Kasumi-1 (cell line): ENCODE measurements around the gene ADSL.

Experiments used
- DNase-seq, 2 experiments: peaks; one replicate each; lab custom pipeline; 2025; lab: John Stamatoyannopoulos, UW

Gene ADSL

DNA sequence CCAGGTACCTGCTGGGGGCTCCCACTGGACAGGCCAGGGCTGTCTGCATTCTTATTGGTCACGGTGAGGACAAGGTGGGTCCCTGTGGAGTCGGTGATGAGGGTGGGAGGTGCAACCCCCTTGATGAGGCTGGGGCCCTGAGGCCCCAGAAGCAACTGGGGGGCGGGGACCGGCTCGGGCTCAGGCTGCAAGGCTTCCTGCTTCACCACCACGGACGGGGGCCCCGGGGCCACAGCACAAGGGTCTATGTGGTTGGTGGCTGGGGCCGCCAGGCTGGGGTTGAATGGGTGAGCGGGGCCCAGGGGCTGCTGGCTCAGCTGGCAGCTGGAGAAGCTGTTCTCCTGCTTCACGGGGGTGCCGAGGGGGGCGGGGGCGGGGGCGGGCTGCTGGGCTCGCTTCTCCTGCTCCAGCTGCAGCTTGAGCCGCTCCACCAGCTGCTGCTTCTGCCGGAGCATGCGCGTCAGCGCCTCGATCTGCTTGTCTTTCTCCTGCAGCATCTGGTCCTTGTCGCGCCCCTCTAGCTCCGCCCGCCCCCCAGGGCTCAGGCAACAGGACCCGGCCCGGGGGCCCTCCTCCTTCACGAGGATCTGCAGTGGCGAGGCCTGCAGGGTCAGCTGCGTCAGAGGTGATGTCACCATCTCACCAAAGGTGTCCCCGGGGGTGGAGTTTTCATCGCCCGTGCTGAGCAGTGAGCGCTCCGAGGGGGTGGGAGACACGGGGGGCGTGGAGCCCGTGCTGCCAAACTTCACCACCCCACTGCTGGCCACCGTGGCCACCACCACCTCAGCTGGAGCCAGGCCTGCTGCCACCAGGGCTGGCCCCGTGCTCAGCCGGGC, 72.3 kb downstream of the ADSL start:
- DNase-seq = peak; percentile 58 to 79

DNA sequence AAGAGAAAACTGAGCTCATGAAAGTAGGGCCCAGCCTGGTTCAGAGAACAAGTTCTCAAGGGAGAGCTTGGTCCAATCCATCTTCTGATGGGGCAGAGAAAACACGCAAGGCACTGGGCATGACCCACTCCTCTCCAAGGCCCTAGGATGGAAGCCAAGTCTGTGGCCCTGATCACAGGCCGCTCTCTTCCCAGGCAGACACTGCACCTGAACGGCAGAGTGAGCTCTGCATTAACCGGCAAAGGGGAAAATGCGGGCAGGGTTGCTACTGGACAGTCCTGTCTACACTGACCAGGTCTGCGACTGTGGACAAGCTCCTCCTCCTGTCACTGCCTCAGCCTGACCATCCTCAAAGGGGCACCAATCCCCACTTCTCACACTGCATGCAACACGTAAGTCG, 73.4 kb downstream of the ADSL start:
- DNase-seq = no peak

DNA sequence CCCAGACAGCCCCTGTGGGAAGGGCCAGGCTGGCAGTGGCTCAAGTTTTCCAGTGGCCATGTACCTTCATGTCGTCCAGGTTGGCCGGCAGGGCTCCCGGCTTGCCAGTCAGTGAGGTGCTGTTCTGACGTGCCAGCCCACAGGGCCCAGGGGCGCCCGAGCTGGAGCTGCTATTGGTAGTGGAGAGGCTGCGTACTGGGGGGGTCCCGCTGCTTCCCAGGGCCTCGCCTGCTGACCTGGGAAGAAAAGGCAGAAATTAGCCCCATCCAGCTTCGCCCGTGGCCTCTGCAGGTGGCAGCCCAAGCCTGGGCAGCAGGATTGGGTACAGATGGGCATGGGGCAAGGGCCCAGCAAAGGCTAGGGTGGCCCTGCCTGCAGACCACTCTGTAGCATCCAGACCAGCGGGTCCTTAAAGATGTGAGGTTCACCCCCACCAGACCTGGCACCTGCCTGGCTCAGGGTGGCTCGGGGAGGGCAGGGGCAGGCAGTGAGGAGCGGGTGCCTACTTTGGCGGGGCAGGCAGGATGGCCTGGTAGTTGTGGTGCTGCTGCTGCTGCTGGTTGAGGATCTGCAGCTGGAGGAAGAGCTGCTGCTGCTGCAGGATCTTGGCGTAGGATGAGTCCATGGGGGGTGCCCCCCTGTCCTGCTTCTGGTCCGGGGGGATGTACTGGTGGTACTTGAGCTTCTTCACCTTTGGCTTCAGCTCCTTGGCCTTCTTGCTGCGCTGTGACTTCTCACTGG, 74.2 kb downstream of the ADSL start:
- no peak for DNase-seq

DNA sequence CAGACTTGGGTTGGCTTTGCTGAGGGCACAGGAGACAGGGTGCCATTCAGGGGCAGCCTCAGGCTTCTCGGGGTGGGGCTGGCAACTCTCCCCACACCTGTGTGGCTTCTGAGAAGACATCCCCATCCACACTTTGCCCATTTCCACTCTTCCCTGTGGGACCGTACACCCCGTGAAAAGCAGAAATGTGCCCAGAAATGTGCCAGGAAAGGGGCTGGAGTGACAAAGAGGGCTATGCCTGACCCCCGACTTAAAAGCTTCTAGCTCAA, 74.7 kb downstream of the ADSL start:
- no peak for DNase-seq

DNA sequence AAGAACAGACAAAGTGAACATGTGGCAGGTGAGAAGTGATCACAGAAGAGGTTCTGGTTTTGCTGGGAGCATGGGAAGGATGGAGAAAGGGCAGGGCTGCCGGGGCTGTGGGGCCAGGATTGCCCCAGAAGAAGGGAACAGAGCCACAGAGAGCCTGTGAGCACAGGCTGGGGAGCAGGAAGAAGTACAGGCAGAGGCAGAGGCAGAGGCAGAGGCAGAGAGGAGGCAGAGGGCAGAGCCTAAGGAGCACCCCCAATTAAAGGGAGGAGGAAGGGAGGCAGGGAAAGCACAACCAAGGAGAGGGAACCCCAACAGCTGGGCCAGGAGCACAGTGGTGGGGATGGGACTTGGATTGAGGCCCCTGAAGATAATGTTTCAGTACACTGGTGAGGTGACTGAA, 75.6 kb downstream of the ADSL start:
- DNase-seq = no peak

DNA sequence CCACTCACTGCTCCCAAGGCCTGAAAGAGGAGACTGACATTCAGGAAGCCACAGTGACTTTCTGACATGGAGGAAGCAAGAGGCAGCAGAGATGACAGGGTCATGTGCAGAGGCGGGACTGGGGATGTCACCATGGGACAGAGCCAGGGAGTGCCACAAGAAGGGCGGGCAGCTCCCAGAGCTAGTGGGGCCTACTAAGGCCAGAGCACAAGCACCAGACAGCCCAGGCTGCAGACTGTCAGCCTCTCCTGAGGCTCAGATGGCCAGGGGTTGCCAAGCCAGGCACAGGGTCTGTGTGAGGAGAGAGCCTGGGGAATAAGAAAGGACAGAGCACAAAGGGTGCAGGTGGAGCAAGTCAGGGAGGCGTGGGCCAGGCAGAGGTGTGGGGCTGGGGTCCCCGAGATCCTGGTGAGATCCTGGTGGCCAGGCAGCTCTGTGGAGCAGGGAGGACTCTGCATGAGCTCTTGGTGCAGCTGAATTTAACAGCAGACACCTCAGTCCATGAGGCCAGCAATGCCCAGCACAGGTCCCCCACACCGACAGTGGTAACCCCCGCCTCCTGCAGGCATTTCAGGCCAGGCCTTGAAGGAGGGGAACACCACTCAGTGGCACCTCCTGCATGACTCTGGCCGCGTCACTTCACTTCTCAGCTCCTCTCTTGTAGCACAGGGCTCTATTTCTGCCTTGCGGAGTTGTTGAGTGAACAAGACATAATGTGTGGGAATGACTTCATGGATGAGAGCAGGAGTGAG, 76.4 kb downstream of the ADSL start:
- DNase-seq = peak; percentile 48 to 66

DNA sequence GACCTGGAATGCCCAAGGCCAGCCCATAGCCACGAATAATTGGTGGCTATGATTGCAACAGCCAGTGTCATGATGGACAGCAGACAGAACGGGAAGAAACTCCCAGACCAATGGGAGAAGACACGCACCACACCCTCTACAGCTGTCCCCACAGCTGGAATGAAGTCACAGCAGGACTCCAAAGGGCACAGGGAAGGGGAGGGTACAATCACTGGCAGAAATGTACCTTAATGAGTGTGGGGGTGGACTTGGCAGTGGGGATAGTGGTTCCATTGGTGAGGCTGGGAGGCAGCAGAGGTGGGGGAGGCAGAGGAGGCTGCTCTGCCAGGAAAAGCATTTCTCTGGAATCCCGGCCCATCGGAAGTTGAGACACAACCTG, 77.0 kb downstream of the ADSL start:
- DNase-seq = no peak

DNA sequence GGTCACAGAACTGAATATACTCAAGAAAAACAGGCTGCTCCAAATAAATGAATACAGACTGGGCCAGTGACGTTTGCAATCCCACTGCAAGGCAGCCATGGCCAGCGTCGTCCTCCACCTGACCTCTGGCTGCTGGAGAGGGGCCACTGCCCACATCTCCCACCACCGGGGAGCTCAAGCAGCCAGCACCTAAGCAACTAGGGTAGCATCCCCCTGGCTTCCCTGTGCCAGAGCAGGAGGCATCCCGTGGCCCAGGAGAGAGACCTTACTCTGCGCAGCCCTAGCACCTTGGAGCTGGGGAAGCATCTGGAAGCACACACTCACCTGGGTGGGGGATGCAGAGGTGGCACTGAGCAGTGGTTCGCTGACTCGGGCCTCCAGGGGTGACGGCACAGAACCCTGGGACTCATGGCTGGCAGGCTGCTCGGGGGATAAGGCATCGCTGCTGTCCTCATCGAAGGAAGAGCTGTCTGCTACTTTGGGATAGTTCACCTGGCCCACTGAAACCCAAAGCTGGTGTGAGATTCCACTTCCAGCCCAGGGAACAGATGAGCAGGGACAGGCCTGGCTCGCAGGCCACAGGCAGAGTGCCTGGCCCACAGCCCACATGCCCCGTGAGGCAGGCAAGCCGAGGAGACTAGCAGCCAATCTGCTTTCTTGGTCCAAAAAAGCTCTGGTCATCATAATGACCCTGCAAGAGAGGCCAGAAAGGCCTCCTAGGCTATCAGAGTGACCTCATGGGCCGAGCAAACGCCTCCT, 77.8 kb downstream of the ADSL start:
- no peak for DNase-seq

DNA sequence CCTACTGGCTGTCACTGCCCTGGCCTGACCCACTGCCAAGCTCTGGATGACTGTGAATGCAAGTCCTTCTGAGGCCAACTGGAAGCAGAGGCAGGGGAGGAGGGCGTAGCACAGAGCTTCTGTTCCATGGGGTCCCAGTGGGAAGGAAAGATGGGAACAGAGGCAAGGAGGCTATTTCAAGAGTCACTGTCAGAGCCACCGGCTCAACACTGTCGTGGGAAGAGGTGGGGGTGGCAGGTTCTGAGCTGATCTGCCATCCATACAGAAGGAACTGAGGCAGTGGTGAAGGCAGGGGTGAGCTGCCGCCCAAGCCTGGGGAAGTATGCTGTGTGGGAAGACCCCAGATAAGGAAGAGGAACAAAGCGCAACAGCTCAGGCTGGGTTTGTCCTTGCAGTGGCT, 78.8 kb downstream of the ADSL start:
- DNase-seq = peak; percentile 31 to 33

DNA sequence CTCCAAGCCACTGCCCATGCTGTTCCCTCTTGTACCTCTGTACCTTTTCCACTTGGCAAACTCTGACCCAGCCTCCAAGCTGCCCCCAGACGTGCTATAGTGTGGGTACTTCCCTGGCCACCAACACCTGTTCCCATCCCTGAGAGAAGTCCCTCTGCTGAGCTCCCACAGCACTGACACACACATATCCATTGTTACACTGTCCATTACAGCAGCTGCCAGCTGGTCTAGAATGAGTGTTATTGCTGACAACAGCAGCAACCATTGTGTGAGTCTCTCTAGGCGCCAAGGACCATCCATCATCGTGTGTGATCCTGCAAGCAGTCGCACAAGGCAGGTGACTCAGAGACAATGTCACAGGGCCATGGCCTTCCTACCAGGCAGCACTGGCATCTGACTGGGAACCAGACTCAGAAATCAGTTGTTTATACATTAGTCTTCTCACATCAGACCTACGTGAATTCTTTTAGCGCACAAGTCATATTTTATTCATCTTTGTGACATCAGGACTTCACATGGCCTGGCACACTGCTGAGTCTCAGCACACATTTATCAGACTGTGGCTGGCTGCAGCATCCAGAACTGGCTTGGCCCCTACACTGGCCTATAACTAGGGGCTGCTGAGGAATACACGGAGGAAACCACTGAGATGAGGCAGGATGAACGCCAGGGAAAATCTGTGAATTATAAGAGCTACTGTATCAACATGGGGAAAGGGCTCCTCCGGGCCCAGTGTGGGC, 80.5 kb downstream of the ADSL start:
- DNase-seq = no peak

DNA sequence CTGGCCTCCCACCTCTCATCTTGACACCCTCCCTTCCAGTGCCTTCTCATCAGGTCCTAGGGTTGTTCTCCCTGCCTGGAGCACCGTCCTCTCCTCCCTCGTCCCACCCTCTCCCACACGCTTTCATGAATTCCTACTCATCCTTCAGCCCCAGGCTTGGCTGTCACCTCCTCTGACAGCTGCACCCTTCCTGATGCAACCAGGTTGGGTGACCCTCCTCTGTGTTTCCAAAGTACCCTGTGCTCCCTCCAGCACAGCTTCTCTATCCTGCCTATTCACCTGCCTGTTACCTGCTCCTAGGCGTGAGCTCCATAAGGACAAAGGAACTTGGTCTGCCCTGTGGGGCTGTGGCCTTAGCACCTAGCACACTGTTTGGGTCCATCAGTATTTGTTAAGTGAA, 82.5 kb downstream of the ADSL start:
- DNase-seq = no peak

DNA sequence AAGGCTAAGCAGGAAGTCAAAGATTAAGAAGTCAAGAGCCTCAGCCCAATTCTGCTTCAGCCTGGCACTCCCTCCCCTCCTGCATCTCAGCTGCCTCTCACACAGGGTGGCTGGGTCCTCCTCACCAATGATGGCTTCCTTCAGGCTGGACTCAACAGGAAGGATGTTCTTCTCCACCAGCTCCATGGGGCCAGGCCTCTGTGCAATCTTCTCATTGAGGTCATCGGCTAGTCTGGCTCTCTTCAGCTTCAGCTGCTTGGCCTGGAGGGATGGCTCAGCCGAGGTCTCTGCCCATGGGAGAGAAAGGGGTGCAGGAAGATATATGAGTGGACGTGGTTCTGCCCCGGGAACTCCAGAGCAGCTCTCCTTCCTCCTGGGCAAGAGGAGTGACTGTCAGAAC, 83.2 kb downstream of the ADSL start:
- DNase-seq = no peak

DNA sequence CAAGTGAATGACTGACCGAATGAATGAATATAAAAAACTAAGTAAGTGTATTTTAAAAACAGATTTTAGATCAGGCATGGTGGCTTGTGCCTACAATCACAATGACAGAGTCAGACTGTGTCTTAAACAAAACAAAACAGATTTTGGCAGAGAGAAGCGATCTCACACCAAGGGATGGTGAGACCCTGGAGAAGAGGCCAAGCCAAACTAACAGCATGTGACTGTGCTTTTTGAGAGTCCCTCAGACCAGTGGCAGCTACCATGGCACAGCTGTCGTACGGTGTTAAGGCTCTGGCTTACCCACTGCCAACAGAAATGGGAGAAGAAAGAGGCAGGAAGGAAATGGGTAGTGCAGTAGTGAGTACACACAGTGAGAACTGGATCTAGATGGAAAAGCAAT, 84.7 kb downstream of the ADSL start:
- no peak for DNase-seq

DNA sequence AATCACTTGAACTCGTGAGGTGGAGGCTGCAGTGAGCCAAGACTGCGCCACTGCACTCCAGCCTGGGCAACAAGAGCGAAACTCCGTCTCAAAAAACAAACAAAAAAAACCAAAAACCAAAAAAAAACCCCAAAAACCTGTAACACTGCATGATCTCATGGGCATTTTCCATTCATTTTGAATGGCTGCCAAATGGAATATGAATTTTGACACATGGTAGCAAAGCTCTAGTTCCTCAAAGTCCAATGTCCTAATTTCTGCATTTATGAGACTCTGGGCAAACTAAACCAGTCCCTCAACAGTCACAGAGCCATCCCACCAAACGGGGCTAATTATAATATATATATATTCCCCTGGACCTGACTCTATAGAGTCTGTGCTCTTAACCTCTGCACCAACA, 85.9 kb downstream of the ADSL start:
- DNase-seq = peak; percentile 22 to 33

DNA sequence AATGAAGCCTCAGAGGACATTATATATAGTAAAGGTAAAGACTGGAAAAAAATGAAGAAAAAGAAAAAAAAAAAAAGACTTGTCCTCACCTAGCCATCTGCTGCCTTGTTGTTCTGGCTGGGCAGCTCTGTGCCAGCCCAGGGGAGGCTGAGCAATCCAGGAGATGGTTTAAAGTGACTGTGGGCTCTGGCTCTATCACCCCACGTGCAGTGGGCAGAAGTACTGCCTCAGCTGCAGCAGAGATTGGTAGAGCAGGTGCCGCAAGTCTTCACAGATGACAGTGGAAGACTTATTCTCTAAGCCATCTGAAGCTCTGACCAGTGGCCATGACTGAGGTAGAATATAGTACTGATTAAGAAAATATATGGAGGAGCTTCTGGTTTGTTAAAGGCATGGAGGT, 86.3 kb downstream of the ADSL start:
- DNase-seq = no peak

DNA sequence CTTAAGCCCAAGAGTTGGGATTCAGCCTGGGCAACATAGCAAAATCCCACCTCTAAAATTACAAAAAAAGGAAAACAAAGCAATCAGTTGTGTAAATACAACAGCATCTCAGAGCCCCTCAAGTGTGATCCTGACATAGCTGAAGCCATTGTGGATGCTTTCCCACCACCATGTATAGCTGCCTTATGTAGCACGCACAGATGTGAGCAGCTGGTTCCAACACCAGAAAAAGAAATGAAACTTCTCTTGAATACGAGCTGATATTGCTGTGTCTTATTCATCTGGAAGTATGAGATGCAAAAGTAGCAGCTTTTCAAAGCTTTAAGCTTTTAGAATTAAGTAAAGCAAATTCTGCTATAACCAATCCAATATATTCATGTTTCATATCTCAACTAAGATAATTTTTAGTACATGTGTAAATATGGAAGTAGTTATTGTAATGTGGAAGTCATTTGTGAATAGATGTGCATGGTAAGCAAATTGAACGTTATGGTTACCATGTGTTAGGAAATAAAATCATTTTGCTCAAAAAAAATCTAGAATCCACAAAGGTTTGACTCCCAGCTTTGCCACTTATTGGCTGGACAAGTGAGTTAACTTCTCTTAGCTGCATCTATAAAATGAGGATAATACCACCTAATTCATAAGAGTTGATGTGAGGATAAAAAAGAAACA, 87.3 kb downstream of the ADSL start:
- DNase-seq = no peak

DNA sequence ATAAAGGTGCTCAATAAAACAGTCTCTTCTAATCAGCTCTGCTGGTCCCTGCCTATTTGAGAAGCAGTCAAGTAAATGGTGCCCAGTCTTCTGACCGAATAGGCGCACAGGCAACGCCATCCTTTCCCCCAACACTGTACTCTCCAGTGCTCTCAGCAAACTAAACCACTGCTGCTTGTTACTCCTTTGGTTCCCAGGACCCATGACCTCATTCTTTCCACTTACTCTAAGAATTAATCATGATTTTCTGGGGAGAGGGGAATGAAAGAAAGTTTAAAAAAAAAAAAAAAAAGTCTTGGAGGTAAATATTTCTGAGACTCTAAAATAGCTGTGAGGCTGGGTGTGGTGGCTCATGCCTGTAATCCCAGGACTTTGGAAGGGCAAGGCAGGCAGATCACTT, 87.8 kb downstream of the ADSL start:
- no peak for DNase-seq

DNA sequence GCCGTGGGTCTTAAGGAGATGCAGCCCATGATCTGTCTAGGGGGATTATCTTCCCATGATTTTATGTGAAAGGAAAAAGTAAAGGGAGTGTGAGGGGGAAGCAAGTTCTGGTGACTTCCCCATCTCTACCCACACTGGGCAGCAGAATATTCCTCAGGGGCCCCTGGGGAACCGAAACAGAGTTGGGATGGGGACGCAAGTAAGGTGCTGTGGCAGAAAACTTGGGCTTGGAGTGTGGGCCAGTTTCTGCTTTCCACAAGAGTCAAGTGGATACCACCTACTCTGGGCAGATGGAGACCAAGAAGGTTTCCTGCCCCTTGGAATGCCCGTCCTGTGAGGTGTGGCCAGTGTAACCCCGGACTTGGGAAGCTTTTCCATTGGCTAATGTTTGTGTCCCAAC, 88.4 kb downstream of the ADSL start:
- no peak for DNase-seq

DNA sequence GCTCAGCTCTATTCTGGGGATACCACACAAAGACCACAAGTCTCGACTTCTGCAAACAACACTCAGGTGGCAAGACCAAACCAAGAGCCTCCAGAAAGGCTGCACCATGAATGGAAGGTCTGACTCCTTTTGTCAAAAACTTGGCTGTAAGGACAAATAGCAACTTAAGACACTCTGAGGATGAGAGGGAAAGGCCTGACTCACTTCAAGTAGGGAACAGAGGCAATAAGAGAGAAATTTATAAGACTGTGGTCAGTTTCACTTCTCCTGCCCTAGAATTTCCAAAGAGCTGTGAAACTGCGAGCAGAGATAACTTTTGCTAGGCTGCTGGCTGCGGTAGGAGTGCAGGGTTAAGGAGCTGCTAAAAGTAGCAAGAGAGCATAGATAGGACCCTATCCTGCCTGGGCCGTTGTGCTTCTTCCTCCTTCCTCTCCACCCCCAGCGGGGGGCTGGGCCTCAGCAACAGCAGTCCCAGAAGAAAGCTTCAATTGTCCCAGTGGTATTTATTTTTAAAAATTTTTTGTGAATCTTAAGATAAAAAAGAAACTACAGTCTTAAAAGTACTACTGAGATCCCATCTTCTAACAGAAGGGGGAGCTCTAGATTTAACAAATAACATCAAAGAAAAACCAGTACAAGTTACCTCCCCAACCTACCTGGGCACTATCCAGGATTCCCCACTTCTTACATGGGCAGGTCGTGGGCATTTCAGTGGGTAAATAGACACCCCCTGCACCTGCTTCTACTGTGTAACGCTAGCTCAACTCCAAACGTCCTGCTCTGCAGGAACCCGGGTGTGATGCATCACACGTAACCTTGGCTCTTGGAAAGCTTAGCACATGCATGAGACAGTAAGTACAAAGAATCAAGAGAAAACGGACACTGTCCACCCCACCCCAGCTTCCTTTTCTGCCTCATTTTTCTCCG, 90.5 kb downstream of the ADSL start:
- DNase-seq = peak; percentile 89 to 94
